SK-N-SH treated with all-trans-retinoic acid at 6 μM for 48 hours (cell line): ENCODE results near the gene IL17B.

Experiments
- ATAC-seq: fragments of 200-7000 bp; cut with Tn5 transposase; 3 replicates; pipeline ENCODE4 v1.9.1; 2020; ENCODE audit warnings: mild to moderate bottlenecking, moderate library complexity
- ARNTL ChIP-seq: fragments of 450-650 bp; formaldehyde crosslinking; IDR thresholded peaks from 2 replicates; pipeline ENCODE4 v1.5.0; 2020; ENCODE audit warnings: low read depth, mild to moderate bottlenecking, moderate library complexity, borderline replicate concordance
- BACH2 ChIP-seq: fragments of 250-450 bp; sonication (Bioruptor Pico); IDR thresholded peaks from 2 replicates; pipeline ENCODE4 v1.9.0; 2021; ENCODE audit warnings: mild to moderate bottlenecking, borderline replicate concordance
- CSDC2 ChIP-seq: fragments of 250-450 bp; sonication (Bioruptor Pico); IDR thresholded peaks from 2 replicates; pipeline ENCODE4 v1.5.0; 2020; ENCODE audit warnings: mild to moderate bottlenecking, moderate library complexity
- ESRRG ChIP-seq: fragments of 250-450 bp; sonication (Bioruptor Pico); IDR thresholded peaks from 2 replicates; pipeline ENCODE4 v1.6.1; 2021; ENCODE audit warnings: mild to moderate bottlenecking
- GLIS3 ChIP-seq: fragments of 250-450 bp; sonication (Bioruptor Pico); IDR thresholded peaks from 2 replicates; pipeline ENCODE4 v1.5.0; 2020; ENCODE audit warnings: mild to moderate bottlenecking, moderate library complexity
- OSR1 ChIP-seq: fragments of 250-450 bp; sonication (Bioruptor Pico); IDR thresholded peaks from 2 replicates; pipeline ENCODE4 v1.8.0; 2022; ENCODE audit warnings: moderate library complexity, mild to moderate bottlenecking, inconsistent platforms
- PPARA ChIP-seq: fragments of 250-450 bp; sonication (Bioruptor Pico); IDR thresholded peaks from 2 replicates; pipeline ENCODE4 v1.5.0; 2020; ENCODE audit warnings: mild to moderate bottlenecking, borderline replicate concordance
- TOX ChIP-seq: fragments of 250-450 bp; sonication (Bioruptor Pico); IDR thresholded peaks from 2 replicates; pipeline ENCODE4 v1.8.0; 2021; ENCODE audit warnings: mild to moderate bottlenecking, moderate library complexity, borderline replicate concordance
- ZC3H10 ChIP-seq: fragments of 250-450 bp; sonication (Bioruptor Pico); IDR thresholded peaks from 2 replicates; pipeline ENCODE4 v1.5.1; 2021; ENCODE audit warnings: mild to moderate bottlenecking, moderate library complexity
- ZFP3 ChIP-seq: fragments of 250-450 bp; sonication (Bioruptor Pico); IDR thresholded peaks from 2 replicates; pipeline ENCODE4 v1.5.0; 2020; ENCODE audit warnings: mild to moderate bottlenecking, moderate library complexity
- ZFP30 ChIP-seq: fragments of 450-650 bp; formaldehyde crosslinking; IDR thresholded peaks from 2 replicates; pipeline ENCODE4 v1.5.0; 2022; ENCODE audit warnings: mild to moderate bottlenecking, moderate library complexity
- ZNF565 ChIP-seq: fragments of 450-650 bp; formaldehyde crosslinking; conservative IDR thresholded peaks from 2 replicates; pipeline ENCODE4 v1.5.0; 2020; ENCODE audit warnings: low read depth, mild to moderate bottlenecking, moderate library complexity
- ZNF70 ChIP-seq: fragments of 450-650 bp; formaldehyde crosslinking; IDR thresholded peaks from 2 replicates; pipeline ENCODE4 v1.5.0; 2020; ENCODE audit warnings: mild to moderate bottlenecking, moderate library complexity
- ZNF8 ChIP-seq: fragments of 450-650 bp; formaldehyde crosslinking; IDR thresholded peaks from 2 replicates; pipeline ENCODE4 v1.5.0; 2020; ENCODE audit warnings: mild to moderate bottlenecking, moderate library complexity
- TF ChIP-seq, protein P1 (sequence below): fragments of 250-450 bp; sonication (Bioruptor Pico); IDR thresholded peaks from 2 replicates; pipeline ENCODE4 v1.8.0; 2021; ENCODE audit warnings: low read depth, mild to moderate bottlenecking, moderate library complexity, borderline replicate concordance
- TF ChIP-seq, protein P2 (sequence below): fragments of 250-450 bp; sonication (Bioruptor Pico); IDR thresholded peaks from 2 replicates; pipeline ENCODE4 v1.5.0; 2020; ENCODE audit warnings: mild to moderate bottlenecking, moderate library complexity
- TF ChIP-seq, protein P3 (sequence below): fragments of 250-450 bp; sonication (Bioruptor Pico); IDR thresholded peaks from 2 replicates; pipeline ENCODE4 v1.8.0; 2020; ENCODE audit warnings: mild to moderate bottlenecking, moderate library complexity, borderline replicate concordance
- TF ChIP-seq, protein P4 (sequence below): fragments of 250-450 bp; sonication (Bioruptor Pico); IDR thresholded peaks from 2 replicates; pipeline ENCODE4 v1.5.1; 2021; ENCODE audit warnings: mild to moderate bottlenecking, moderate library complexity
- TF ChIP-seq, protein P5 (sequence below): fragments of 250-450 bp; sonication (Bioruptor Pico); IDR thresholded peaks from 2 replicates; pipeline ENCODE4 v1.5.1; 2020; ENCODE audit warnings: low read depth, mild to moderate bottlenecking, moderate library complexity

The IL17B gene

DNA sequence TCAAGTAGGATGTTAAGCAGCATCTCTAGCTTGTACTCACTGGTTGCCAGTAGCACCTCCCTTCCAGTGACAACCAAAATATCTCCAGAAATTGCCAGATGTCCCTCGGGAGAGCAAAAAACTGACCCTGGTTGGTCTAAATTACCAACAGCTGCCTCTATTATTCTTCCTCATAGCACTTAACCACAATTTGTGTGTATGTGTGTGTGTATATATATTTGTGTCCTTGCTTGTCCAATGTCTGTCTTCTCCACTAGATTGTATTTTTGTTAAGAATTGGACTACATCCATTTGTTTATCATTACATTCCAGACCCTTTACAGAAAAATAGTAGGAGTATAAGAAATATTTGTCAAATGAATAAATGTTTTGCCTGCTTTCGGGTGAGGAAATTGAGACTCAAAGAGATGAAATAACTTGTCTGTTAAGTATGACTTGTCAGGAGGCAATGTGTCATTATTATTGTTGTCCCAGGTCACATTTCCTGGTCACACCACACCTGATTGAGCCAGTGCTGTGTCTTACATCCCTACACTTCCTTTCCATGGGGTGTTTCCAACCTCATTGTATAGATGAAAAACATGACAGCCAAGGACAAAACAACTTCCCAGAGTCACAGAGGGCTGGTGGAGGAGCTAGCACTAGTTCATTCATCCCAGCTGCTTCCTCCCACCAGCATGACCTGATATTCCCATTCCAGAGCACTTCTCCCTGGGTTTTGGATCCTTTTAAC, 45.2 kb downstream of the IL17B start:
- no peak for ATAC-seq
- TF ChIP-seq, protein P1, sequence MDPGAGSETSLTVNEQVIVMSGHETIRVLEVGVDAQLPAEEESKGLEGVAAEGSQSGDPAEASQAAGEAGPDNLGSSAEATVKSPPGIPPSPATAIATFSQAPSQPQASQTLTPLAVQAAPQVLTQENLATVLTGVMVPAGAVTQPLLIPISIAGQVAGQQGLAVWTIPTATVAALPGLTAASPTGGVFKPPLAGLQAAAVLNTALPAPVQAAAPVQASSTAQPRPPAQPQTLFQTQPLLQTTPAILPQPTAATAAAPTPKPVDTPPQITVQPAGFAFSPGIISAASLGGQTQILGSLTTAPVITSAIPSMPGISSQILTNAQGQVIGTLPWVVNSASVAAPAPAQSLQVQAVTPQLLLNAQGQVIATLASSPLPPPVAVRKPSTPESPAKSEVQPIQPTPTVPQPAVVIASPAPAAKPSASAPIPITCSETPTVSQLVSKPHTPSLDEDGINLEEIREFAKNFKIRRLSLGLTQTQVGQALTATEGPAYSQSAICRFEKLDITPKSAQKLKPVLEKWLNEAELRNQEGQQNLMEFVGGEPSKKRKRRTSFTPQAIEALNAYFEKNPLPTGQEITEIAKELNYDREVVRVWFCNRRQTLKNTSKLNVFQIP (CRISPR knock-in tag) = no peak
- TF ChIP-seq TOX (CRISPR knock-in tag) (no peak), BACH2 (CRISPR knock-in tag) (no peak), ESRRG (CRISPR knock-in tag) (no peak)

DNA sequence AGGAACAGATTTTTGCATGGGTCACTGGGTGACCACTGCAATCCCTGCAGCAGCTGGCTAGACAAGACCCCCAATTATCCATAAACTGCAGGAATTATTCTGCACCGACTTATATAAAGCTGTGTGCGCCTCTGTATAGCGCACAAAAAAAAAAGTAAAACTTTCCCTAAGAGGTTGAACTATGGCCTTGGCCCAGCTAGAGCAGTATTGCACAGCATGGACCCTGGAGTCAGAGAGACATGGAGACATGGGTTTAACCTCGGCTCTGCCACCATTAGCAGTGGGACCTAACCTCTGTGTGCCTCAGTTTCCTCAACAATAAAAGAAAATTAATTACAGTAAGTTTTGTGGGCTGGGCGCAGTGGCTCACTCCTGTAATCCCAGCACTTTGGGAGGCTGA, 50.9 kb downstream of the IL17B start:
- no peak for ATAC-seq
- TF ChIP-seq ZNF565 (CRISPR knock-in tag) (no peak), BACH2 (CRISPR knock-in tag) (no peak)
- TF ChIP-seq, all 23 proteins: peak for 0

DNA sequence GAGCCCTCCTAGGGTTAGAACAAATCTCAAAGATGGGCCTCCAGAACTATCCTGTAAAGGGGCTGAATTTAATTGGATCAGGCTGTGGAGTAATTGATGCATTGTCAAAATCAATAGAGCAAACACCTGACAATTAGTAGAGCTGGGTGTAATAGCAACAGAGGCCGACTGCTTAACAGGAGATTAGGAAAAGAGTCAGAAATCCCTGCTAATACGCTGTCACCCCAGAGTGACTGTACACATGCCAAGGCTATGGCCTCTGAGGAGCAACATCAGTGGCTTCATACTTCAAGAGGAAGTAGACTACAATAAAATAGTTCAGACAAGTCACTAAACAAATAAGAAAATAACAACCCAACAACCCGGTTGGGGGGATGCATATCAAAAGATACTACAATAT, 52.5 kb downstream of the IL17B start:
- no peak for ATAC-seq
- TF ChIP-seq ZC3H10 (CRISPR knock-in tag) = no peak
- TF ChIP-seq ZNF70 = no peak

DNA sequence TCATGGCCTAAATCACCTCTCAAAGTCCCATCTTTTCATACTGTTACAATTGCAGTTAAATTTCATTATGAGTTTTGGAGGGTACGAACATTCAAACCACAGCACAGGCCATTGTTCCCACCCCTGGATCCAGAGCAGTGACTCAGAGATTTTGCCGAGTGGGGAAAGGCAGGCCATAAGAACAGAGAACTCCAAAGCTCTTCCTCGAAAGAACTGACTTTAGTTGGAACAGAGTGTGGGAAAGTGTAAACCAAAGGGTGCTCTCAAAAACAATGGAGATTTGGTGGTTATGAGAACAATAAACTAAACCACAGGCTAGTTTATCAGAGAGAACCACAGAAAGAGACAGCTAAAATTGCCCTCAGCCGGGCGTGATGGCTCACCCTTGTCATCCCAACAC, 53.2 kb downstream of the IL17B start:
- ATAC-seq = no peak
- TF ChIP-seq TOX (CRISPR knock-in tag) (no peak), ZFP30 (CRISPR knock-in tag) (no peak), PPARA (CRISPR knock-in tag) (no peak), ZFP3 (CRISPR knock-in tag) (no peak), CSDC2 (no peak)
- TF ChIP-seq, protein P2, sequence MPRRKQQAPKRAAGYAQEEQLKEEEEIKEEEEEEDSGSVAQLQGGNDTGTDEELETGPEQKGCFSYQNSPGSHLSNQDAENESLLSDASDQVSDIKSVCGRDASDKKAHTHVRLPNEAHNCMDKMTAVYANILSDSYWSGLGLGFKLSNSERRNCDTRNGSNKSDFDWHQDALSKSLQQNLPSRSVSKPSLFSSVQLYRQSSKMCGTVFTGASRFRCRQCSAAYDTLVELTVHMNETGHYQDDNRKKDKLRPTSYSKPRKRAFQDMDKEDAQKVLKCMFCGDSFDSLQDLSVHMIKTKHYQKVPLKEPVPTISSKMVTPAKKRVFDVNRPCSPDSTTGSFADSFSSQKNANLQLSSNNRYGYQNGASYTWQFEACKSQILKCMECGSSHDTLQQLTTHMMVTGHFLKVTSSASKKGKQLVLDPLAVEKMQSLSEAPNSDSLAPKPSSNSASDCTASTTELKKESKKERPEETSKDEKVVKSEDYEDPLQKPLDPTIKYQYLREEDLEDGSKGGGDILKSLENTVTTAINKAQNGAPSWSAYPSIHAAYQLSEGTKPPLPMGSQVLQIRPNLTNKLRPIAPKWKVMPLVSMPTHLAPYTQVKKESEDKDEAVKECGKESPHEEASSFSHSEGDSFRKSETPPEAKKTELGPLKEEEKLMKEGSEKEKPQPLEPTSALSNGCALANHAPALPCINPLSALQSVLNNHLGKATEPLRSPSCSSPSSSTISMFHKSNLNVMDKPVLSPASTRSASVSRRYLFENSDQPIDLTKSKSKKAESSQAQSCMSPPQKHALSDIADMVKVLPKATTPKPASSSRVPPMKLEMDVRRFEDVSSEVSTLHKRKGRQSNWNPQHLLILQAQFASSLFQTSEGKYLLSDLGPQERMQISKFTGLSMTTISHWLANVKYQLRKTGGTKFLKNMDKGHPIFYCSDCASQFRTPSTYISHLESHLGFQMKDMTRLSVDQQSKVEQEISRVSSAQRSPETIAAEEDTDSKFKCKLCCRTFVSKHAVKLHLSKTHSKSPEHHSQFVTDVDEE (CRISPR knock-in tag) = no peak
- TF ChIP-seq, protein P3, sequence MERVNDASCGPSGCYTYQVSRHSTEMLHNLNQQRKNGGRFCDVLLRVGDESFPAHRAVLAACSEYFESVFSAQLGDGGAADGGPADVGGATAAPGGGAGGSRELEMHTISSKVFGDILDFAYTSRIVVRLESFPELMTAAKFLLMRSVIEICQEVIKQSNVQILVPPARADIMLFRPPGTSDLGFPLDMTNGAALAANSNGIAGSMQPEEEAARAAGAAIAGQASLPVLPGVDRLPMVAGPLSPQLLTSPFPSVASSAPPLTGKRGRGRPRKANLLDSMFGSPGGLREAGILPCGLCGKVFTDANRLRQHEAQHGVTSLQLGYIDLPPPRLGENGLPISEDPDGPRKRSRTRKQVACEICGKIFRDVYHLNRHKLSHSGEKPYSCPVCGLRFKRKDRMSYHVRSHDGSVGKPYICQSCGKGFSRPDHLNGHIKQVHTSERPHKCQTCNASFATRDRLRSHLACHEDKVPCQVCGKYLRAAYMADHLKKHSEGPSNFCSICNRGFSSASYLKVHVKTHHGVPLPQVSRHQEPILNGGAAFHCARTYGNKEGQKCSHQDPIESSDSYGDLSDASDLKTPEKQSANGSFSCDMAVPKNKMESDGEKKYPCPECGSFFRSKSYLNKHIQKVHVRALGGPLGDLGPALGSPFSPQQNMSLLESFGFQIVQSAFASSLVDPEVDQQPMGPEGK (CRISPR knock-in tag) = no peak

DNA sequence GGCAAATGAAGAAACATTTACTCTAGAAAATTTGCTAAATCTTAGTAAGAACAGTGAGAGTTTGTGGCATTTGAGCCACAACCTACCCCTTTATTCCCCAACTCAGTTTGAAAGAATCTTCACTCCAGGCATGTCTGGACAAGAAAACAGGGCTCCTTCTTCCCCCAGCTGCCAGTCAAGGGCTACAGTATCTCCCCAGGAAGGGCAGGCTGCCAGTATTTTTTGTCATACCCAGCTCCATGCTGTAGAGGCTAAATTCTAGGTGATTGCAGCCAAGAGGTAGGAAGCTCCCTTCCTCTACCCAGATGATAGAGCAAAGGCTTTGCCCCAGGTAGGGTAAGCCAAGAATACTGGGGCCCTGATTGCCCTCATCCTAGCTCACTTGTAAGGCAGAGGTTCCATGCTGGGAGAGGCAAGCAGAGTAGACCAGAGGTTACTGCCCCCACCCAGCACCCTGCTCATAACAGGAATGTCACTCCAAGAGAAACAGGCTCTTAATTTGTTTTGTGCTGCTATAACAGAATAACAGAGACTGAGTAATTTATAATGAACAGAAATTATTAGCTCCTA, 53.8 kb downstream of the IL17B start:
- no peak for ATAC-seq
- TF ChIP-seq, protein P4, sequence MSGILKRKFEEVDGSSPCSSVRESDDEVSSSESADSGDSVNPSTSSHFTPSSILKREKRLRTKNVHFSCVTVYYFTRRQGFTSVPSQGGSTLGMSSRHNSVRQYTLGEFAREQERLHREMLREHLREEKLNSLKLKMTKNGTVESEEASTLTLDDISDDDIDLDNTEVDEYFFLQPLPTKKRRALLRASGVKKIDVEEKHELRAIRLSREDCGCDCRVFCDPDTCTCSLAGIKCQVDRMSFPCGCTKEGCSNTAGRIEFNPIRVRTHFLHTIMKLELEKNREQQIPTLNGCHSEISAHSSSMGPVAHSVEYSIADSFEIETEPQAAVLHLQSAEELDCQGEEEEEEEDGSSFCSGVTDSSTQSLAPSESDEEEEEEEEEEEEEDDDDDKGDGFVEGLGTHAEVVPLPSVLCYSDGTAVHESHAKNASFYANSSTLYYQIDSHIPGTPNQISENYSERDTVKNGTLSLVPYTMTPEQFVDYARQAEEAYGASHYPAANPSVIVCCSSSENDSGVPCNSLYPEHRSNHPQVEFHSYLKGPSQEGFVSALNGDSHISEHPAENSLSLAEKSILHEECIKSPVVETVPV (CRISPR knock-in tag) = no peak
- TF ChIP-seq, protein P5, sequence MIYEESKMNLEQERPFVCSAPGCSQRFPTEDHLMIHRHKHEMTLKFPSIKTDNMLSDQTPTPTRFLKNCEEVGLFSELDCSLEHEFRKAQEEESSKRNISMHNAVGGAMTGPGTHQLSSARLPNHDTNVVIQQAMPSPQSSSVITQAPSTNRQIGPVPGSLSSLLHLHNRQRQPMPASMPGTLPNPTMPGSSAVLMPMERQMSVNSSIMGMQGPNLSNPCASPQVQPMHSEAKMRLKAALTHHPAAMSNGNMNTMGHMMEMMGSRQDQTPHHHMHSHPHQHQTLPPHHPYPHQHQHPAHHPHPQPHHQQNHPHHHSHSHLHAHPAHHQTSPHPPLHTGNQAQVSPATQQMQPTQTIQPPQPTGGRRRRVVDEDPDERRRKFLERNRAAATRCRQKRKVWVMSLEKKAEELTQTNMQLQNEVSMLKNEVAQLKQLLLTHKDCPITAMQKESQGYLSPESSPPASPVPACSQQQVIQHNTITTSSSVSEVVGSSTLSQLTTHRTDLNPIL (CRISPR knock-in tag) = no peak
- TF ChIP-seq OSR1 (CRISPR knock-in tag) = no peak
- TF ChIP-seq GLIS3 (CRISPR knock-in tag) = no peak
- no peak for TF ChIP-seq ZNF565 (CRISPR knock-in tag)
- TF ChIP-seq ZNF70 = no peak
- no peak for TF ChIP-seq CSDC2
- no peak for TF ChIP-seq ZNF8 (CRISPR knock-in tag)
- no peak for TF ChIP-seq ZFP3 (CRISPR knock-in tag)
- no peak for TF ChIP-seq BACH2 (CRISPR knock-in tag)
- no peak for TF ChIP-seq ARNTL
- no peak for TF ChIP-seq ZC3H10 (CRISPR knock-in tag)
- TF ChIP-seq ESRRG (CRISPR knock-in tag) = no peak
- TF ChIP-seq, protein P2 (CRISPR knock-in tag) = no peak
- TF ChIP-seq, all 23 proteins: peak for 0
